ENCODE results near the gene MRPS23. TPM values are rescaled to one million over a fixed set of nuclear protein-coding genes. Genes with fewer than 3 reads are reported as not detected.

Gene MRPS23
- total RNA-seq, 4 donors from 2014 or later: 5.9 to 35.2 (median 16.8) TPM

DNA sequence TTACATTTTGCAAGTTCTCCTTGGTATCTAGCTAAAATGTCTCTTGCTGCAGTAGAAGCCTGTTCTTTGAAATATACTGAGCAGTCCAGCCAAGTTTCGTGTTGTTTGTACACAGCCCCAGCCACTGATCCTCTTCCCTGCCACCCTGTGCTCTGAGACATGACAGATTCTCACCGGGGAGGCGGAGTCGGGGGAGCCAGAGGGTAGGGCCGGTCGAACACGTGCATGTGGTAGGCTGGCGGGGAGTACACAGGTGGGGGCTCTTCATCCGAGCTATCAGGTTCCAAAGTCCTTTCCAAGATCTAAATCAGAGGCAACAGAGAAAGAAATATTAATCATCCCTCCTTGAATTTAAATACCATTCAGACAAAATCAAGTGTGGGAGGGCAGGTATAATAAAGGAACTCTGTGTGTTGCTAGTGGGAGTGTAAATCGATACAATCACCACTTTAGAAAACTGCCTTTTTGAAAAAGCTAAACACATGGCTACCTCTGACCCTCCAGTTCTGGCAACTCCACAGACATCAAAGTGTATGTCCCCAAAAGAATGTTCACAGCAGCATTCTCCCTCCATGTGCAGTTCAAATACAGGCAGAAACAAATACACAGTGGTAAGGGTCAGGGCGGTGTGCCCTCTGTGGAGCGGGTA lies 29.7 kb upstream of the MRPS23 start:
- intact Hi-C loops (cut with DNase I; ENCODE audit: low total_unique reads): no loop called here
- Histone ChIP-seq H3K27me3 (no peaks in the 10 kb centered on the region), H3K27ac (peak overlapping the region; percentile 57 to 69), H3K4me1 (peaks cover 4 to 32% of the 10 kb centered on the region in 2 donors), H3K9me3 (no peaks in the 10 kb centered on the region), H3K4me3 (no peak overlapping the region), H3K36me3 (no peaks in the 10 kb centered on the region)
- no peak for TF ChIP-seq POLR2A (IDR thresholded peaks at IDR 0.05)
- no peak for TF ChIP-seq CTCF (IDR thresholded peaks at IDR 0.05)
- no peak for DNase-seq

- H3K4me1 ChIP-seq: peaks cover 11 to 44% of the 10 kb centered on the region in 2 donors
- intact Hi-C loops (cut with DNase I; ENCODE audit: low total_unique reads): no loop called here
- DNase-seq: no peak
- peak overlapping the region in 1 of 2 donors; percentile 14 for H3K27ac ChIP-seq
- H3K36me3 ChIP-seq: no peaks in the 10 kb centered on the region
- no peaks in the 10 kb centered on the region for H3K9me3 ChIP-seq
- H3K27me3 ChIP-seq: no peaks in the 10 kb centered on the region
- no peak for TF ChIP-seq POLR2A (IDR thresholded peaks at IDR 0.05)
- no peak overlapping the region for H3K4me3 ChIP-seq
Observed at GRCh38 chr17:57877803-57878377, 28.0 kb upstream of the MRPS23 start.

DNA sequence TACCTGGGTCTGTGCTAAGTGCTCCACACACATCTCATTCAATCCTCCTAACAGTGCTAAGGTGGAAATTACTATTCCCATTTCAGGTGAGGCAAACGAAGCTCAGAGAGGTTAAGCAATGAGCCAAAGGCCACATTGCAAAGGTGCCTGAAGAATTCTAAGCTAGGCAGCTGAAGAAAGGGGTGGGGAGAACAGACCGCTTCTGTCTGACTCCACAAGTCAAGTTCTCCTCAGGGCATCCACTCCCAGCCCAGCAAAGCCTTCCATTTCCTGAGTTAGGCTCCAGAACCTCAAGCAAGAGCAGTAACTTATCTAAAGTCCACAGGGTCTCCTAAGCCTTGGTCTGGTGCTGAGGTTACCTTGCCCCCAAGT lies 27.0 kb upstream of the MRPS23 start:
- H3K4me3 ChIP-seq: no peak overlapping the region
- no peak for TF ChIP-seq POLR2A (IDR thresholded peaks at IDR 0.05)
- TF ChIP-seq CTCF (IDR thresholded peaks at IDR 0.05): no peak
- H3K27ac ChIP-seq: peak overlapping the region; percentile 84 to 93
- no peaks in the 10 kb centered on the region for H3K27me3 ChIP-seq
- intact Hi-C loops (cut with DNase I; ENCODE audit: low total_unique reads): no loop called here
- H3K36me3 ChIP-seq: no peaks in the 10 kb centered on the region
- H3K4me1 ChIP-seq: peaks cover 11 to 42% of the 10 kb centered on the region in 2 donors
- H3K9me3 ChIP-seq: no peaks in the 10 kb centered on the region
- no peak for DNase-seq

- intact Hi-C loops (cut with DNase I; ENCODE audit: low total_unique reads): no loop called here
- peaks cover 11 to 36% of the 10 kb centered on the region in 2 donors for H3K4me1 ChIP-seq
- TF ChIP-seq CTCF (IDR thresholded peaks at IDR 0.05) (no peak), POLR2A (IDR thresholded peaks at IDR 0.05) (no peak)
Observed at GRCh38 chr17:57876023-57876865, 26.4 kb upstream of the MRPS23 start.

GRCh38 chr17:57875290-57876022 lies 25.6 kb upstream of the MRPS23 start:
- no peaks in the 10 kb centered on the region for H3K36me3 ChIP-seq
- TF ChIP-seq CTCF (IDR thresholded peaks at IDR 0.05) (peak; percentile 30 to 68 (median 50)), POLR2A (IDR thresholded peaks at IDR 0.05) (no peak)
- H3K27ac ChIP-seq: peak overlapping the region; percentile 84 to 93
- intact Hi-C loops (cut with DNase I; ENCODE audit: low total_unique reads): no loop called here
- H3K4me3 ChIP-seq: peak overlapping the region in 1 of 2 donors; percentile 7
- no peaks in the 10 kb centered on the region for H3K9me3 ChIP-seq
- H3K4me1 ChIP-seq: peaks cover 7 to 30% of the 10 kb centered on the region in 2 donors
- no peaks in the 10 kb centered on the region for H3K27me3 ChIP-seq
- peak; percentile 83 to 86 for DNase-seq

More at GRCh38 chr17:57876023-57876865, 26.4 kb upstream of the MRPS23 start:
- no peak for DNase-seq
- peak overlapping the region; percentile 84 to 93 for H3K27ac ChIP-seq
- H3K27me3 ChIP-seq: no peaks in the 10 kb centered on the region
- H3K36me3 ChIP-seq: no peaks in the 10 kb centered on the region
- H3K4me3 ChIP-seq: no peak overlapping the region
- no peaks in the 10 kb centered on the region for H3K9me3 ChIP-seq
